HG02970 (cell line): Measurements from ENCODE around the gene RNF25.

Experiments
- ATAC-seq: cut with Tn5 transposase; IDR thresholded peaks from one replicate; pipeline ENCODE4 v1.9.1; 2021; ENCODE audit warnings: mild to moderate bottlenecking, moderate library complexity, moderate number of reproducible peaks; ENCODE audit not compliant: unreplicated experiment, low FRiP score

Gene RNF25

DNA sequence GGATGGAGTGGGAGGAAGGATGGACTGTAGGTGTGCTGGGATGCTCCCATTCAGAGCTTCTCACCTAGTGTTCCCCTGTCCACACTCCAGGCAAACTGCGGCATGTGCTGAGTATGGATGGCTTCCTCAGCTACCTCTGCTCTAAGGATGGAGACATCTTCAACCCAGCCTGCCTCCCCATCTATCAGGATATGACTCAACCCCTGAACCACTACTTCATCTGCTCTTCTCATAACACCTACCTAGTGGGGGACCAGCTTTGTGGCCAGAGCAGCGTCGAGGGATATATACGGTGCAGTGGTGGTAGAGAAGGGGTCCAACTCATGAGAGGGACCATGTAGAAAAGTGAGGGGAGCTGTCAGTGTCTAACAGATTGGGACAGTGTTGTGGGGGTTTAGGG, 43.9 kb downstream of the RNF25 start:
- no peak for ATAC-seq

DNA sequence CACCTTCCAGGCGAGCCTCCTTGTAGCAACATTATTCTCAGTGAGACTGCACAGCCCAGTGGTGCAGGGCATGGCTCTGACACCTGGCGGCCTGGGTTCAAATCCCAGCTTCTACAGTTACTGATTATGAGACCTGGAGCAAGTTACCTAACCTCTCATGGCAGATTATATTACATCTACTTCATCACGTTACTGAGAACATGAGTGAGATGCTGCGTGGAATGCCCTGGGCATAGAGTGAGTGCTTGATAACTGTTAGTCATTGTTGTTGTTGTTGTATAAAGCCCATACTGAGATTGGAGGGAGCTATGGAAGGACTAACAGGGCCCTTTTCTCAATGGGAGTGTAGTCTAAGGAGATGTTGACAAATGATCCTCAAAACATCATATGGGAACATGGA, 45.4 kb downstream of the RNF25 start:
- ATAC-seq: no peak

DNA sequence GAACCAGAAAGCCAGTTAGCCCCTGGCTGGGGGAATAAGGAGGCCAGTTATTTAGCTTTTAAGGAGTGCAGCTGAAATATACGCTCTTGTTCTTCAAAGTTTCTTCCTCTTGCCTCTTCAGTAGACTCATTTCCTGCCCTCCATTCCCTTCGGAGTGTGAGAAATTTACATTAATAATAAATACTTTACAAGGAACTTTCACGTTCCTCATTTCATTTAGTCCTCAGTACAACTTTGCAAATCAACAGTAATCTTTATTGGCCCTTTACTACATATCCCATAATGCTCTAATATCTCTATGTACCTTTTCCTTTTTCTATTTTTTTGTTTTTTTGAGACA, 48.5 kb downstream of the RNF25 start:
- no peak for ATAC-seq

DNA sequence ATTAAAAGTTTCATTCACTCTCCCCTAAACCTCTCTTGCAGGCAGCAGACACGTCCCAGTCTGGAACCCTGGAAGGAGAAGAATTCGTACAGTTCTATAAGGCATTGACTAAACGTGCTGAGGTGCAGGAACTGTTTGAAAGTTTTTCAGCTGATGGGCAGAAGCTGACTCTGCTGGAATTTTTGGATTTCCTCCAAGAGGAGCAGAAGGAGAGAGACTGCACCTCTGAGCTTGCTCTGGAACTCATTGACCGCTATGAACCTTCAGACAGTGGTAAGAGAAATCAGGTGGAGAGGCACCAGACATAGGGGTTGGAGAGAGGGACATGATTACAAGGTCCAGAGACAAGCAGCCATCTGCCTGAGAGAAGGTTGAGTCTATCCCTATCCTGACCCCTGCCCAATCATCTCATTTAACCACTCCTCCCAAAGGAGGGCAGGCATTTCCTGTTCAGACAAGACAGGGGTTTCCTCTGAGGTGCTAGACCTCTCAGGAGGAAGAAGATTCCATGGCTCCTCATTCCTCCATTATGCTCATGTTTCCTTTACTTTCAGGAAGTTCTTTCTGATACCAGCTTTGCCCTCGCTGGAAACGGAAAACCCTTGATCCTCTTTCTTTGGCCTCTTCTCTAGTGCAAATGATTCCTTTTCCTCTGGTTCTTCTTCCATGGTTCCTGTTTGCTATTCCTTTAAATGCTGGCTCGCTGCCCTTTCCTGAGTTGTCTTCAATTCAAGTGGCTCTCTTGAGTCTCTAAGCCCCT, 49.0 kb downstream of the RNF25 start:
- ATAC-seq: no peak

GRCh38 chr2:218621007-218621406, 50.8 kb downstream of the RNF25 start:
- no peak for ATAC-seq

DNA sequence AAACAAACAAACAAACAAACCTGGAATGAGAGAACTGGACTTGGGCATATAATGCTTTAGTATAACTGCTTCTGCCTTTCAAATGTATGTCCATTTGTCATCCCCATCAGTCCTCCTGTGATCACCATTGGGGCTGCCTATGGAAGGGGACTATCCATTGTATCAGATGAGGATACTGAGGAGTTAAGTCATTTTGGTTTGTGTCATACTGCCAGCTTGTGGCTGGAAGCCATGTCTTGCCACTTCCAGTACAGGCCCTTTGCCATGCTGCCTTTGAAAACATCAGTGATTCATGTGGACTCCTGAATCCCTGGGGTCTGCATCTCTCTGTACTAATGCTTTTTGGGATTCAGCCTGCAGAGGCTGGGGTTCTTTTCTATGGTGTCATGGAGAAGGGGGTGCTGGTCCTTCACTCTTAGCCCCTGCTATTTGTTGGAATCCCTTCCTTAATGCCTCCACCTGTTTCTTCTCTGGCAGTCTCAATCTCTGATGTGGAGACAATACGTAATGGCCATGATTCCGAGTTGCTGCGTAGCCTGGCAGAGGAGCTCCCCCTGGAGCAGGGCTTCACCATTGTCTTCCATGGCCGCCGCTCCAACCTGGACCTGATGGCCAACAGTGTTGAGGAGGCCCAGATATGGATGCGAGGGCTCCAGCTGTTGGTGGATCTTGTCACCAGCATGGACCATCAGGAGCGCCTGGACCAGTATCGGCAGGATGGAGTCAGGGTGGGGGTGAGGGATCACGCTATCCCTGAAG, 53.5 kb downstream of the RNF25 start:
- no peak for ATAC-seq

GRCh38 chr2:218615868-218616315, 55.9 kb downstream of the RNF25 start:
- no peak for ATAC-seq
